Karpas-422 (cell line): ENCODE measurements around the gene GRB10. TPM values are rescaled to one million over a fixed set of nuclear protein-coding genes. Genes with fewer than 3 reads are reported as not detected.
"Not testable (repeated sequence)": the region's sequence is repeated elsewhere in the genome, so short reads cannot be mapped to it uniquely, and the experiment has no call there.

Experiments
- DNase-seq: peaks from one replicate; pipeline ENCODE4 v3.0.0-alpha.2; 2015
- H2AFZ ChIP-seq: fragments of 200-600 bp; sonication (generic); 2 replicates; pipeline ENCODE4 v1.6.1; 2014; ENCODE audit warnings: antibody characterized with exemption, low read length, mixed read lengths
- H3K27ac ChIP-seq: fragments of 200-600 bp; sonication (generic); 2 replicates; pipeline ENCODE4 v1.5.1; 2014; ENCODE audit warnings: mild to moderate bottlenecking, low read length, moderate library complexity
- H3K27me3 ChIP-seq: fragments of 200-600 bp; sonication (generic); 2 replicates; pipeline ENCODE4 v1.6.1; 2014; ENCODE audit warnings: low read length, mixed read lengths
- H3K36me3 ChIP-seq: fragments of 200-600 bp; sonication (generic); 2 replicates; pipeline ENCODE4 v1.6.1; 2014; ENCODE audit warnings: low read length, mixed read lengths; ENCODE audit not compliant: insufficient read depth
- H3K4me1 ChIP-seq: fragments of 200-600 bp; sonication (generic); 2 replicates; pipeline ENCODE4 v1.6.1; 2014; ENCODE audit warnings: mild to moderate bottlenecking, low read length, mixed read lengths
- H3K4me2 ChIP-seq: fragments of 200-600 bp; sonication (generic); 2 replicates; pipeline ENCODE4 v1.6.1; 2014; ENCODE audit warnings: low read length, low read depth, mild to moderate bottlenecking; ENCODE audit not compliant: poor library complexity, severe bottlenecking
- H3K4me3 ChIP-seq: fragments of 200-600 bp; sonication (generic); 2 replicates; pipeline ENCODE4 v1.5.1; 2014; ENCODE audit warnings: mild to moderate bottlenecking, antibody characterized with exemption, low read length, mixed read lengths
- H3K79me2 ChIP-seq: fragments of 200-600 bp; sonication (generic); 2 replicates; pipeline ENCODE4 v1.6.1; 2014; ENCODE audit warnings: mild to moderate bottlenecking, low read length, mixed read lengths
- H3K9ac ChIP-seq: fragments of 200-600 bp; sonication (generic); 2 replicates; pipeline ENCODE4 v1.6.0; 2014; ENCODE audit warnings: low read length
- H3K9me2 ChIP-seq: fragments of 200-600 bp; sonication (generic), shearing (Covaris generic); replicated peaks from 2 replicates; pipeline ENCODE4 v1.6.0; 2014; ENCODE audit warnings: mild to moderate bottlenecking, low read length, moderate library complexity; ENCODE audit not compliant: insufficient read depth
- H3K9me3 ChIP-seq: fragments of 300-700, 200-600 bp; sonication (generic); 2 replicates; pipeline ENCODE4 v1.6.1; 2014; ENCODE audit warnings: low read length, mixed read lengths
- H4K20me1 ChIP-seq: fragments of 200-600 bp; sonication (generic); 2 replicates; pipeline ENCODE4 v1.6.1; 2014; ENCODE audit warnings: mild to moderate bottlenecking, antibody characterized with exemption, low read length, low read depth; ENCODE audit not compliant: insufficient read depth
- total RNA-seq: library from RNA; depleted of rRNA; stranded (reverse); fragments of >200 nt; shearing (Covaris generic); gene quantifications from 2 replicates; pipeline ENCODE4 v1.2.3, GENCODE V29; 2014; ENCODE audit warnings: low replicate concordance

Gene GRB10
- total RNA-seq, 1 experiment from 2014 or later = not detected

DNA sequence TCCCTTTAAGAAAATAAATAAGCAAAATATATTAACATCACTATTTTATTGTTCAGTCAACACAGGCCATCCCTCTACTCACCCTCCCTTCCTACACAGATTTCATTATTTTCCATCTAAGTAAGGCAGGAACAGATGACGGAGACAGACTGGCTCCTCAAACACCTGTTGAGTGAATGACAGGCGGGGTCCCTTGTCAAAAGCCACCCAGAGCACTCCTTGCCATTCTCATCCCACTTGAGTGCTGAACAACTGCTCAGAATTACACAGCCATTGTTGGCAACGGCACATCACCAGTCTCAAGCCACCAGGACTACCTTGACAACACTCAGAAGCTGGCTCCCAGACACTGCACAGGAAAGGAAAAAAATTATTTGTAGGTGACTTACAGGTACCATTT is 3.3 kb downstream of the GRB10 start:
- Histone ChIP-seq H3K4me2 (no peak overlapping the region), H3K4me1 (no peaks in the 10 kb centered on the region), H3K9me3 (no peaks in the 10 kb centered on the region), H3K9ac (no peak overlapping the region), H4K20me1 (no peaks in the 10 kb centered on the region), H3K27ac (no peak overlapping the region), H2AFZ (no peak overlapping the region), H3K27me3 (no peaks in the 10 kb centered on the region), H3K36me3 (no peaks in the 10 kb centered on the region), H3K4me3 (no peak overlapping the region), H3K79me2 (no peaks in the 10 kb centered on the region), H3K9me2 (no peaks in the 10 kb centered on the region)
- no peak for DNase-seq

DNA sequence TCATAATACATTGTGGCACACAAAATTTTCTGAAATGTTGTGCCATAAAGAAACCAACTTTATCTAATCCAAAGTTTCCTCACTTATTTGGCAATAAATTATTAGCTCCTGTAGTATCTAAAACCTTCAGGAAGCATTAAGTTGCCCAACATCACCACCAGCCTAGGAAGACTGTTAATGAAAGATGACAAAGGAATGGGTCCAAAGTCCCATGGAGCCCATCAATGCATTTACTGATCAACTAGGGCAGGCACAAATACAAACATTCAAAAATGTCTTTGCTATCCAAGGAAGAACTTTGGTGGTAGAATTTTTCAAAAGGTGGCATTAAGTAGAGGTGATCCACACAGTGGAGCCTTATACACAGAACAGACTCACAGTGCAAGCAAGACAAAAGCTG is 4.5 kb downstream of the GRB10 start:
- H3K27ac ChIP-seq = no peak overlapping the region
- no peaks in the 10 kb centered on the region for H3K4me1 ChIP-seq
- DNase-seq = no peak
- H3K27me3 ChIP-seq = no peaks in the 10 kb centered on the region
- no peaks in the 10 kb centered on the region for H3K9me3 ChIP-seq
- no peak overlapping the region for H3K4me2 ChIP-seq
- no peaks in the 10 kb centered on the region for H3K36me3 ChIP-seq
- no peaks in the 10 kb centered on the region for H3K79me2 ChIP-seq
- no peak overlapping the region for H3K9ac ChIP-seq
- H3K9me2 ChIP-seq = no peaks in the 10 kb centered on the region
- H4K20me1 ChIP-seq = no peaks in the 10 kb centered on the region
- H3K4me3 ChIP-seq = no peak overlapping the region
- no peak overlapping the region for H2AFZ ChIP-seq

DNA sequence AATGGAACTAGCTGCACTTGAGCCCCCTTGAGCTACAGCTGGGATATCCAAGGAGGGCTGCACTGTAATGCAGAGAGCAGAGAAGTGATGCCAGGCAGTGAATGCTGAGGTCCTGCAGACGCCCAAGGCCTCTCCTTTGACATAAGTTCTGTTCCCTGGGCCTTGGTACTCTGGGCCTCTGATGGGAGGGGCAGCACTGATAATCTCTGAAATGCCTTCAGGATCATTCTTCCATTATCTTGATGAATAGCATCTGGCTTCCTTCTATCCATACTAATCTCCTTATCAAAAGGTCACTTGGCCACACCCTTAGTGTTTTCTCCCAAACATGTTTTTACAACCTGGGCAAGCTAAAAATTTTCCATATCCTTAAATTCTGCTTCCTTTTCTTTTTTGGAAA is 6.9 kb downstream of the GRB10 start:
- no peak overlapping the region for H3K27ac ChIP-seq
- H4K20me1 ChIP-seq = no peaks in the 10 kb centered on the region
- no peak overlapping the region for H3K9ac ChIP-seq
- no peak overlapping the region for H3K4me2 ChIP-seq
- no peak overlapping the region for H3K4me3 ChIP-seq
- H3K9me3 ChIP-seq = no peaks in the 10 kb centered on the region
- H3K79me2 ChIP-seq = no peaks in the 10 kb centered on the region
- no peaks in the 10 kb centered on the region for H3K9me2 ChIP-seq
- no peak overlapping the region for H2AFZ ChIP-seq
- no peaks in the 10 kb centered on the region for H3K36me3 ChIP-seq
- DNase-seq = no peak
- H3K4me1 ChIP-seq = no peaks in the 10 kb centered on the region
- no peaks in the 10 kb centered on the region for H3K27me3 ChIP-seq

DNA sequence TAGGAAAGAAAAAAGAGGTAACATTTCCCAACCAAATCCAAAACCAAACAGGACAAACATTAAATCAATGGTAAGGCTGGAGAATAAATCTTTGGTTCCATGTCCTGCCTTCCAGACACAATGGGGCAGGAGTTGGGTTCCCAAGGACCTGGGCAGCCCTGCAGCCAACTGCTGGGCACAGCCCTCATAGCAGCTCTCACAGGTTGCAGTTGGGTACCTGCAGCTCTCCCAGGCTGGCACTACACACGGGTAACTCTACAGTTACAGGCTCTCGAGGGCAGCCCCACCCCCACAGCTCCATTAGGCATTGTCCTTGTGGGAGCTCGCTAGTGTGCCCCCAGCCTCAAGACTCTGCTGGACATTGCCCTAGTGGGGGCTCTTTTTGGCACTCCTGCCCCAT is 7.5 kb downstream of the GRB10 start:
- H3K9me3 ChIP-seq = no peaks in the 10 kb centered on the region
- no peaks in the 10 kb centered on the region for H3K27me3 ChIP-seq
- no peaks in the 10 kb centered on the region for H3K36me3 ChIP-seq
- no peak overlapping the region for H3K4me2 ChIP-seq
- no peak overlapping the region for H3K4me3 ChIP-seq
- no peaks in the 10 kb centered on the region for H4K20me1 ChIP-seq
- no peaks in the 10 kb centered on the region for H3K4me1 ChIP-seq
- no peaks in the 10 kb centered on the region for H3K79me2 ChIP-seq
- no peak for DNase-seq
- H3K27ac ChIP-seq = no peak overlapping the region
- H3K9ac ChIP-seq = no peak overlapping the region
- H2AFZ ChIP-seq = no peak overlapping the region
- H3K9me2 ChIP-seq = no peaks in the 10 kb centered on the region

DNA sequence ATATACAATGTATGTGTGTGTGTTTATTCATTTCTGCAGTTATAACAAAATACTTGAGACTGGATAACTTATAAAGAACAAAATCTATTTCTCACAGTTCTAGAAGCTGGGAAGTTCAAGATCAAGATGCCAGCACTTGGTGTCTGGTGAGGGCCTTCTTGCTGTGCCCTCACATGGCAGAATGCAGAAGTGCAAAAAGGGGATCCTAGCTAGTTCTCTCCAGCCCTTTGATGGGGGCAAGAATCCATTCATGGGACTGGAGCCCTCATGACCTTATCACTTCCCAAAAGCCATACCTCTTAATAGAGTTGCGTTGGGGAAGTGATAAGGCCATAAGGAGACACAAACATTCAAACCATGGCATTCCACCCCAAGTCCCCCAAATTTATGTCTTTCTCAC is 8.4 kb downstream of the GRB10 start:
- Histone ChIP-seq H3K79me2 (no peaks in the 10 kb centered on the region), H3K4me2 (no peak overlapping the region), H3K4me3 (no peak overlapping the region), H3K9ac (no peak overlapping the region), H3K36me3 (no peaks in the 10 kb centered on the region), H3K27ac (no peak overlapping the region), H2AFZ (no peak overlapping the region), H3K9me3 (no peaks in the 10 kb centered on the region), H3K27me3 (no peaks in the 10 kb centered on the region), H4K20me1 (no peaks in the 10 kb centered on the region), H3K4me1 (no peaks in the 10 kb centered on the region), H3K9me2 (no peaks in the 10 kb centered on the region)
- DNase-seq = no peak

DNA sequence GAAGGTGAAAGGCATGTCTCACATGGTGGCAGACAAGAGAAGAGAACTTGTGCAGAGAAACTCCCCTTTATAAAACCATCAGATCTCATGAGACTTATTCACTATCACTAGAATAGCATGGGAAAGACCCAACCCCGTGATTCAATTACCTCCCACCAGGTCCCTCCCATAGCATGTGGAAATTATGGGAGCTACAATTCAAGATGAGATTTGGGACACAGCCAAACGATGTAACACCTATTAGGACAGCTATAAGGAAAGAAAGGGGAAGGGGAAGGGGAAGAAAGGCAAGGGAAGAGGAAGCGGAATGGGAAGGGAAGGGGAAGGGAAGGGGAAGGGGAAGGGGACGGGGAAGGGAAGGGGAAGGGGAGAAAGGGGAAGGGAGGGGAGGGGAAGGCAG is 9.6 kb downstream of the GRB10 start:
- H3K9me2 ChIP-seq, H4K20me1 ChIP-seq, H3K4me3 ChIP-seq, H3K79me2 ChIP-seq, H3K4me1 ChIP-seq, DNase-seq, H3K36me3 ChIP-seq, H3K27me3 ChIP-seq, H3K9ac ChIP-seq, H3K9me3 ChIP-seq, H2AFZ ChIP-seq, H3K4me2 ChIP-seq, H3K27ac ChIP-seq: not testable (repeated sequence)

DNA sequence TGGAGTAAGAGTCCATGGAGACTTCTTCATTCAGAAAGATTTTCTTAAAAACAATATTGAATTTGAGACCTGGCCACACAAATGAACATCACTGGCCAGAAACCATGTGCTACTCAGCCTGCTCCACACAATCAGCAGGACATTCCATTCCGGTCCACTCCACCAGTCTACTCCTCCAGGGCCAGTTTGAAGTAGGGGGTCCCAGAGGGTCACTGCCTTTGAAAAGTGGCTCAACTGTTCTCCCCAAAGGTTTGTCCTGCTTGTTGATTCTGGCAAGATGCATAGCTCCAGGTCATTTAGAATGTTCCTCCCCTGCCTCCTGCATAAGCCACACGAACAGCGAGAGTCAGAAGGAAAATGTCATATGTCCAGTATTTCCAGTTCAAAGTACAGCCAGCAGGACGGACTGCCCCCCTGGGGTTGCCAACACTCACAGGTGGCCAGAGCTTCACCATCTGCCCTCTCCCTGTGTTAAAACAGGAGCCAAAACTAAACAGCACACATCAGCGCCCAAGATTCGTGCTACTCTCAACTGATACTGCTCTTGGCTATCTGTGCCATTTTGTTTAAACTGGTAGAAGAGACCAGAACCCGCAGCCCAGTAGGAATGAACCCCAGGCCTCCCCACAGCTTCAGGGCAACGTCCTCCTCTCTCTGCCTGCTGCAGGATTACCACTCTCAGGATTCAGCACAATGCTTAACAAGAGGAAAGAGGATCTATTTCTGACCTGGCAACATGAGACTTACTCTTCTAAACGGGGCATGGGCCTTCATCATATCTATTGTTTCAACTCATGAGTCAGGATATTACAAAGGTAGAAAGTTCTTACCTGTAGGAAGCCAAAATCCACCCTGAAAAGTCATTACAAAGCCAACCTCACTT is 11.3 kb downstream of the GRB10 start:
- no peak overlapping the region for H2AFZ ChIP-seq

DNA sequence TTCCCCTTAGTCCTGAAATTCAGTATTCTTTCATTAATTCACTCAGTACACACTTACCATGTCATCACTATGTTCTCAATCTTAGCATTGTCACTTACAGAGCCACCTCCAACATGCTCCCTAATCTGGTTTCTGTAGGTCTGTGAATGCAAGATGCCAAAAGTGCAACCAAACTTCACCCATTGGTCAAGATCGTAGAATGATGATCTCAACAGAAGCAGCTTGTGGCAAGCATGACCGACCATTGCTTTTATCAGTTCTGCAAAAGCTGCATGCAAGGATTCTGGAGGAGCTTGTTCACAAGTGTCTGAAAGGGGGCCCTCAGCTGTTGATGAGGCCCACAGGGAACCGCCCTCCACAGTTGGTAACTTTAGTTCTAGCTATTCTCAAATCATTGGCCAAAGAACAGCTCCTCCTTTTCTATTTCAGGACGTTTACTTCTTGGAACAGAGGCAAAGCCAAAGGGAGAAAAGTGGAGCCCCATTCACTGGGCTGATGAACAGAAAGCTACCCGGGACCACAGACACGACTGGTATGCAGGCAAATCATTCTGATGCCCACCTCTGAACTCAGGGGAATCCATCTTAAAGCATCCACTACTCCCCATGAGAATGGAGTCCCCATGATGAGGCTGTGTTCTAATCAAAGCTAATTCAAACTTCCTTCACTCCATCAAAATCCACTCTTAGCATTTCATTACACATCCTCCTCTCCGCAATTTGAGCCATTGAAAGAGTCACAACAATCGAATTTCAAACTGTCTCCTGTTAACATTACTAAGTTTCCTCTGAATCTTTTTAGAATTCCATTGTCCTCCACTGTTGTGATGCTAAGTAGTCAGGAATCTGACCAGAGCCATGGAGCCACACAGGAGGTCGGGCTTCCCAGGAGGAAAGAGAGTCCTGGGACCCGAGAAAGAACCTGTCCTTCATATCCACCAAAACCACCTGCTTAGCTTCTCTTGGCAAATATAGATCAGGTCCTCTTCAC is 13.9 kb downstream of the GRB10 start:
- no peaks in the 10 kb centered on the region for H3K4me1 ChIP-seq
- no peak overlapping the region for H3K27ac ChIP-seq
- H3K9ac ChIP-seq = no peak overlapping the region
- DNase-seq = no peak
- no peaks in the 10 kb centered on the region for H3K9me3 ChIP-seq
- H3K4me2 ChIP-seq = no peak overlapping the region
- H3K36me3 ChIP-seq = no peaks in the 10 kb centered on the region
- no peaks in the 10 kb centered on the region for H4K20me1 ChIP-seq
- no peak overlapping the region for H2AFZ ChIP-seq
- no peaks in the 10 kb centered on the region for H3K79me2 ChIP-seq
- no peak overlapping the region for H3K4me3 ChIP-seq
- H3K27me3 ChIP-seq = no peaks in the 10 kb centered on the region
- H3K9me2 ChIP-seq = no peaks in the 10 kb centered on the region

More for the DNA sequence above, 11.3 kb downstream of the GRB10 start:
- no peaks in the 10 kb centered on the region for H3K9me3 ChIP-seq
- H4K20me1 ChIP-seq = no peaks in the 10 kb centered on the region
- no peaks in the 10 kb centered on the region for H3K79me2 ChIP-seq
- no peaks in the 10 kb centered on the region for H3K9me2 ChIP-seq
- H3K9ac ChIP-seq = no peak overlapping the region
- H3K4me2 ChIP-seq = no peak overlapping the region
- DNase-seq = no peak
- no peak overlapping the region for H3K27ac ChIP-seq
- no peaks in the 10 kb centered on the region for H3K27me3 ChIP-seq
- no peaks in the 10 kb centered on the region for H3K36me3 ChIP-seq
- H3K4me1 ChIP-seq = no peaks in the 10 kb centered on the region
- H3K4me3 ChIP-seq = no peak overlapping the region
